Heart left ventricle (tissue), 13 donors: ENCODE measurements around the gene ARHGEF28.

Experiments used
- CTCF ChIP-seq, 12 donors: fragments of 200-600 bp; sonication (generic) in 4 of 12; IDR thresholded peaks; one replicate each; pipeline versions ENCODE4 v1.5.0 to v1.8.0; 2018 to 2022; ENCODE audit warnings: antibody characterized with exemption in 12 of 12, mild to moderate bottlenecking in 5 of 12
- POLR2A ChIP-seq, 2 donors: fragments of 450-650 bp; IDR thresholded peaks; one replicate each; pipeline ENCODE4 v1.6.1; 2017; ENCODE audit warnings: antibody characterized with exemption in 2 of 2, mild to moderate bottlenecking in 2 of 2, moderate library complexity in 2 of 2
- donor health status: ischemic (EF 13 %, LVEDD 7.1; RV severe dilation, severe dysfunction).
- donor health status: DM: no; HTN: yes; CAD: no.
- donor health status: DM: no; HTN: no; CAD: no.
- donor health status: ischemic (EF 25% LVEDD 6.9; RV normal size, moderate dysfunction).
- donor health status: ischemic (EF 25% LVEDD 5.7; RV mildly dilated, moderate dysfunction).
- donor health status: ischemic (EF 35%, LVEDD 5.7; RV mildly dilated, moderate dysfunction).
- donor health status: nonischemic (EF 11% LVEDD 7.7; RV severe dilation, severe dysfunction).
- donor health status: DM: yes; HTN: yes; CAD: no.
- donor health status: PGD.
- donor health status: ischemic (EF 29% LVEDD 5.4; RV normal size, mild dysfunction).
- donor health status: nonischemic (EF 23%, LVEDD 6.1; RV moderate dilation, normal function).

- no peak for TF ChIP-seq CTCF (IDR thresholded peaks at IDR 0.05)
- TF ChIP-seq POLR2A (IDR thresholded peaks at IDR 0.05) = no peak
Observed at GRCh38 chr5:73906277-73906676, 280.3 kb downstream of the ARHGEF28 start.
